ENCODE measurements around the gene CTBP2. TPM values are rescaled to one million over a fixed set of nuclear protein-coding genes. Genes with fewer than 3 reads are reported as not detected.

CTBP2 gene
- total RNA-seq, 4 donors from 2014 or later = 65.9 to 129 (median 71.2) TPM

DNA sequence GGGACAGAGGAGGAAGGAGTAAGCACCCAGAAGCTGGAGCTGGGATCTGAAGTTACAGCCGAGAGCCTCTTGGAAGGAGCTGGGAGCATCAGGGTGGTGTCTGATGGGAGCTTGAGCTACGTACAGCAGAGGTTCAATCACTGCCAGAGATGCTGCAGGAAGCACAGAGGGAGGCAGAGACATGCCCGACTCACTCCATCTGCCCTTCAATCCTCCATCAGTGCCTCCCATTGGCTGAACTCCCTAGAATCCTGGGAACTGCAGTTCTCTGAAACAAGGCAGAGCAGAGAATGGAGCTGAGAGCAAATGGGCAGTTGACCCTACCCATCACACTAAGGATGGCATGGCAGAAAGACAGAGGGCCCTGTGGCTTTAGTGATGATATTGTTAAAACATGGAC lies 40.0 kb upstream of the CTBP2 start:
- H3K4me1 ChIP-seq = no peaks in the 10 kb centered on the region
- H3K36me3 ChIP-seq = no peaks in the 10 kb centered on the region
- no peak overlapping the region for H3K27ac ChIP-seq
- H3K9me3 ChIP-seq = no peaks in the 10 kb centered on the region
- DNase-seq = no peak
- TF ChIP-seq POLR2A (IDR thresholded peaks at IDR 0.05) (no peak), CTCF (IDR thresholded peaks at IDR 0.05) (no peak)
- H3K27me3 ChIP-seq = no peaks in the 10 kb centered on the region
- intact Hi-C loops (cut with DNase I; ENCODE audit: low total_unique reads) = no loop called here
- no peak overlapping the region for H3K4me3 ChIP-seq

DNA sequence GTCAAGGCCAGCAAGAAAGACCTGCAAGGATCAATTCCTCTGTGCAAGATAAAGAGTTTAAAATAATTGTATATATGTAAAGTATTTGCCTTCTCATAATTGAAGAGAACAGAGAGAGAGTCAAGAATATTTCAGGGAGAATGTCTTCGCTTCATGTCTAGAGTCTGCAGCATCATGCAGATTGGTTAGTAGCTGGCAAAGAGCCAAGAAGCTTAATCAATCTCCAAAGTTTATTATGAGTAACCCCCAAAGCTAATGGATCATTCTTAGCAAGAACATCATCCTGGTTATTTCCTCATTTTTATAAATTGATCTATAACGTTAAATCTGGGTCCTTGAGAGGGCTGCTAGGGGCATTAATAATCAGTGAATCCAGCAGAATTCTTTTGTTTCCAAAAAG lies 38.9 kb upstream of the CTBP2 start:
- intact Hi-C loops (cut with DNase I; ENCODE audit: low total_unique reads) = no loop called here
- Histone ChIP-seq H3K4me3 (no peak overlapping the region), H3K36me3 (no peaks in the 10 kb centered on the region)

DNA sequence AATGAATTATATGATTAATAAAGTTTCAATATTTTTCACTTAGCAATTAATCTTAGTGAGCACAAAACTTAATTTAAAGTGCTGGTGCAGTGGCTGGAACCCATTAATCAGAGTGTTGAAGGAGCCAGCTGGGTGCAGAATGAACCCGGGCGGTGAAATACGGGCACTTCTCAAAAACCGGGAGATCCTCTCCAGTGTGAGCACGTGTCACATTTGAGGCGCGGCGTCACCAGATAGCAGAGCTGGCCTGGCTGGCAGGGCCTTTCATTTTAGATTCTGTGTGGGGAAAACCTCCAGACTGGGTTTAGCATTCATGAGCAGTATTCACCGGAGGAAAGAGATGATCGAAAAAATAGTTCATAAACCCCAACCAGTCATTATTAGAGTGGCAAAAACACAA lies 34.5 kb upstream of the CTBP2 start:
- H3K36me3 ChIP-seq = no peaks in the 10 kb centered on the region
- no peaks in the 10 kb centered on the region for H3K4me1 ChIP-seq
- intact Hi-C loops (cut with DNase I; ENCODE audit: low total_unique reads) = no loop called here
- TF ChIP-seq CTCF (IDR thresholded peaks at IDR 0.05) = no peak
- TF ChIP-seq POLR2A (IDR thresholded peaks at IDR 0.05) = no peak
- no peak overlapping the region for H3K27ac ChIP-seq
- H3K27me3 ChIP-seq = no peaks in the 10 kb centered on the region
- H3K9me3 ChIP-seq = no peaks in the 10 kb centered on the region
- no peak for DNase-seq
- H3K4me3 ChIP-seq = no peak overlapping the region

More for the DNA sequence above, 38.9 kb upstream of the CTBP2 start:
- no peaks in the 10 kb centered on the region for H3K4me1 ChIP-seq
- no peaks in the 10 kb centered on the region for H3K27me3 ChIP-seq
- no peak overlapping the region for H3K27ac ChIP-seq
- TF ChIP-seq POLR2A (IDR thresholded peaks at IDR 0.05) = no peak
- no peak for TF ChIP-seq CTCF (IDR thresholded peaks at IDR 0.05)
- DNase-seq = no peak
- H3K9me3 ChIP-seq = no peaks in the 10 kb centered on the region

DNA sequence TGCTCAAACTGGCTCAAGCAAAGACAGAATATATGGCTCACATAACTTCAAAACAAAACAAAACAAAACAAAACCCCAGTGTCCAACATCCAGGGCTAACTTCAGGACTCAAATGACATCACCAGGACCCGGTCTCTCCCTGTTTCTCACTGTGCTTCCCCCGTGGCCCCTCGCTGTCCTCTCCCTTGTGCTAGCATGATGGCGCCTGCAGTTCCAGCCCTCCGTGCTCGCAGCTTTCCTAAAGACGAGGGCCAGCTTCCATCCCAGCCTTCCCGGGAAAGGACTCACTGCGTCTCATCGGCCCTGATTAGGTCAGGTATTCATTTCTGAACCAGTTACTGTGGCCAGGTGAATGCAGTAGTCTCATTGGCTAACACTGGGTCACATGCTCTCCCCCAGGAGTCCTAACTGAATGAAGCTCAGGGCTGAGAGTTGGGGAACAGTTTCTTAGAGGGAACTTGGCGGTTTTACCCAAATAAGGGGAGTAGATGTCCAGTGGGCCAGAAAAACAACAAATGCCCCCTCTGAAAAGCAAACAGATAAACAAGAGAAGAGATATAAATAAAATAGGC lies 33.0 kb upstream of the CTBP2 start:
- Histone ChIP-seq H3K27me3 (no peaks in the 10 kb centered on the region), H3K4me1 (no peaks in the 10 kb centered on the region), H3K36me3 (no peaks in the 10 kb centered on the region), H3K9me3 (no peaks in the 10 kb centered on the region), H3K4me3 (no peak overlapping the region), H3K27ac (no peak overlapping the region)
- intact Hi-C loops (cut with DNase I; ENCODE audit: low total_unique reads) = no loop called here
- TF ChIP-seq POLR2A (IDR thresholded peaks at IDR 0.05) (no peak), CTCF (IDR thresholded peaks at IDR 0.05) (no peak)
- DNase-seq = no peak

DNA sequence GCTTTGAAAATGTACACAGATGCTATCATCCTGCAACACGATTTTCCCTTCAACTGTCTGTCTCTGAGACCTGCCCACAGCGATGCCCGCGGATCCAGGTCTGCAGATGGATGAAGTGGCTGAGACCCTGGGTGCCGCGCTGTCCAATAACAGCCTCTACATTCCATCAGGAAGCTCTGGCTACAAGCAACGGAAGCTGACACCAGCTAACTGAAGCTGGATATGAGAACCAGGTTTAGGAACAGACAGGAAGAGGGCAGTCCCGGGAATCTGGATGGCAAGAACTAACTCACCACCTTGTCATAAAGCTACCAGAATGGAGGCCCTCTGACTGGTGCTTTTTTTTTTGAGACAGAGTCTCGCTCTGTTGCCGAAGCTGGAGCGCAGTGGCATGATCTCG lies 32.3 kb upstream of the CTBP2 start:
- TF ChIP-seq POLR2A (IDR thresholded peaks at IDR 0.05) (no peak), CTCF (IDR thresholded peaks at IDR 0.05) (no peak)
- H3K27me3 ChIP-seq = no peaks in the 10 kb centered on the region
- no peak for DNase-seq
- H3K4me1 ChIP-seq = no peaks in the 10 kb centered on the region
- intact Hi-C loops (cut with DNase I; ENCODE audit: low total_unique reads) = no loop called here
- no peaks in the 10 kb centered on the region for H3K36me3 ChIP-seq
- H3K4me3 ChIP-seq = no peak overlapping the region
- H3K27ac ChIP-seq = no peak overlapping the region
- H3K9me3 ChIP-seq = no peaks in the 10 kb centered on the region
